ENCODE data around the gene SPATA45. TPM values are rescaled to one million over a fixed set of nuclear protein-coding genes. Genes with fewer than 3 reads are reported as not detected.

The SPATA45 gene
- polyA plus RNA-seq, 1 of the 3 experiments (the other 2 are of a cell fraction): not detected

- Histone ChIP-seq H3K4me3 (ENCODE audit: low read depth in 2 of 2, low read length in 1 of 2) (no peak overlapping the region), H4K20me1 (ENCODE audit: insufficient read depth) (no peaks in the 10 kb centered on the region), H3K4me1 (ENCODE audit: control insufficient read depth in 1 of 2, insufficient read depth in 2 of 2, low read depth in 1 of 2, low read length in 1 of 2) (no peaks in the 10 kb centered on the region), H3F3A (replicated peaks; ENCODE audit: insufficient read depth) (no peaks in the 10 kb centered on the region), H2AFZ (ENCODE audit: low read depth) (no peak overlapping the region), H3K9ac (no peak overlapping the region), H3K27ac (ENCODE audit: low read depth in 2 of 2, low read length in 1 of 2) (no peak overlapping the region), H3K9me3 (no peaks in the 10 kb centered on the region), H3K9me2 (no peaks in the 10 kb centered on the region), H3K4me2 (no peak overlapping the region), H3K27me3 (ENCODE audit: insufficient read depth) (no peaks in the 10 kb centered on the region), H3K79me2 (ENCODE audit: insufficient read depth) (no peaks in the 10 kb centered on the region), H3K36me3 (replicated peaks in 1 of 2; ENCODE audit: control insufficient read depth in 1 of 2, insufficient read depth in 2 of 2, low read length in 1 of 2) (no peaks in the 10 kb centered on the region)
- 84% methylated on average over 16 of the region's 16 CpGs for WGBS (ENCODE audit: low lambda C conversion rate)
- ChIA-PET CTCF (no interaction called here), POLR2A (no interaction called here)
- TF ChIP-seq, protein P1, sequence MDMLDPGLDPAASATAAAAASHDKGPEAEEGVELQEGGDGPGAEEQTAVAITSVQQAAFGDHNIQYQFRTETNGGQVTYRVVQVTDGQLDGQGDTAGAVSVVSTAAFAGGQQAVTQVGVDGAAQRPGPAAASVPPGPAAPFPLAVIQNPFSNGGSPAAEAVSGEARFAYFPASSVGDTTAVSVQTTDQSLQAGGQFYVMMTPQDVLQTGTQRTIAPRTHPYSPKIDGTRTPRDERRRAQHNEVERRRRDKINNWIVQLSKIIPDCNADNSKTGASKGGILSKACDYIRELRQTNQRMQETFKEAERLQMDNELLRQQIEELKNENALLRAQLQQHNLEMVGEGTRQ (IDR thresholded peaks at IDR 0.05; ENCODE audit: borderline replicate concordance, low read depth, low read length): no peak
- TF ChIP-seq TCF12 (IDR thresholded peaks at IDR 0.05): no peak
- no peak for TF ChIP-seq CHD2 (IDR thresholded peaks at IDR 0.05; ENCODE audit: low read length, partially characterized antibody)
- TF ChIP-seq, protein P2, sequence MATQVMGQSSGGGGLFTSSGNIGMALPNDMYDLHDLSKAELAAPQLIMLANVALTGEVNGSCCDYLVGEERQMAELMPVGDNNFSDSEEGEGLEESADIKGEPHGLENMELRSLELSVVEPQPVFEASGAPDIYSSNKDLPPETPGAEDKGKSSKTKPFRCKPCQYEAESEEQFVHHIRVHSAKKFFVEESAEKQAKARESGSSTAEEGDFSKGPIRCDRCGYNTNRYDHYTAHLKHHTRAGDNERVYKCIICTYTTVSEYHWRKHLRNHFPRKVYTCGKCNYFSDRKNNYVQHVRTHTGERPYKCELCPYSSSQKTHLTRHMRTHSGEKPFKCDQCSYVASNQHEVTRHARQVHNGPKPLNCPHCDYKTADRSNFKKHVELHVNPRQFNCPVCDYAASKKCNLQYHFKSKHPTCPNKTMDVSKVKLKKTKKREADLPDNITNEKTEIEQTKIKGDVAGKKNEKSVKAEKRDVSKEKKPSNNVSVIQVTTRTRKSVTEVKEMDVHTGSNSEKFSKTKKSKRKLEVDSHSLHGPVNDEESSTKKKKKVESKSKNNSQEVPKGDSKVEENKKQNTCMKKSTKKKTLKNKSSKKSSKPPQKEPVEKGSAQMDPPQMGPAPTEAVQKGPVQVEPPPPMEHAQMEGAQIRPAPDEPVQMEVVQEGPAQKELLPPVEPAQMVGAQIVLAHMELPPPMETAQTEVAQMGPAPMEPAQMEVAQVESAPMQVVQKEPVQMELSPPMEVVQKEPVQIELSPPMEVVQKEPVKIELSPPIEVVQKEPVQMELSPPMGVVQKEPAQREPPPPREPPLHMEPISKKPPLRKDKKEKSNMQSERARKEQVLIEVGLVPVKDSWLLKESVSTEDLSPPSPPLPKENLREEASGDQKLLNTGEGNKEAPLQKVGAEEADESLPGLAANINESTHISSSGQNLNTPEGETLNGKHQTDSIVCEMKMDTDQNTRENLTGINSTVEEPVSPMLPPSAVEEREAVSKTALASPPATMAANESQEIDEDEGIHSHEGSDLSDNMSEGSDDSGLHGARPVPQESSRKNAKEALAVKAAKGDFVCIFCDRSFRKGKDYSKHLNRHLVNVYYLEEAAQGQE (IDR thresholded peaks at IDR 0.05; ENCODE audit: low read depth, low read length): no peak
- no peak for TF ChIP-seq NFIC (IDR thresholded peaks at IDR 0.05; ENCODE audit: borderline replicate concordance)
- no peak for TF ChIP-seq MEF2A (IDR thresholded peaks at IDR 0.05; ENCODE audit: borderline replicate concordance, low read depth)
- TF ChIP-seq RCOR1 (IDR thresholded peaks at IDR 0.05; ENCODE audit: low read length): no peak
- no peak for TF ChIP-seq RFX5 (IDR thresholded peaks at IDR 0.05; ENCODE audit: low read length)
- no peak for TF ChIP-seq TEAD4 (IDR thresholded peaks at IDR 0.05; ENCODE audit: borderline replicate concordance, insufficient read depth)
- no peak for TF ChIP-seq JUND (IDR thresholded peaks at IDR 0.05)
- TF ChIP-seq RAD21 (IDR thresholded peaks at IDR 0.05; ENCODE audit: low read length): no peak
- no peak for TF ChIP-seq MAX (IDR thresholded peaks at IDR 0.05; ENCODE audit: low read depth)
- TF ChIP-seq EZH2phosphoT487 (IDR thresholded peaks at IDR 0.05; ENCODE audit: borderline replicate concordance, low read depth): no peak
- no peak for TF ChIP-seq ELF1 (IDR thresholded peaks at IDR 0.05)
- no peak for TF ChIP-seq GABPA (IDR thresholded peaks at IDR 0.05; ENCODE audit: low read depth)
- DNase-seq: no peak
Measured at GRCh38 chr1:212824201-212824600, 23.2 kb downstream of the SPATA45 start.

DNA sequence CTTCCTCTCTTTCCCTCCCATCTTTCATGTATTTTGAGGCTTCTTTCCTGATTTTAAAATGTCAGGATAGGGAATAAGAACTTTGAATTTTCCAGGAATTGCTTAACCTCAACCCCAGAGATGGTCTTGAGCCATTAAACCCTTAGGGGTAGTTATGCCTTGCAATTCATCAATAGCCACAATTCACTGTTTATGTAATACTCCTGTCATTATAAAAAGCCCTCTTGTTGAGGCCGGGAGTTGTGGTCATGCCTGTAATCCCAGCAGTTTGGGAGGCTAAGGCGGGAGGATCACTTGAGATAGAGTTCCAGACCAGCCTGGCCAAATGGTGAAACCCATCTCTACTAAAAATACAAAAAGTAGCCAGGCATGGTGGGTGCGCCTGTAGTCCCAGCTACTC, 24.5 kb downstream of the SPATA45 start:
- H3K9me3 ChIP-seq: no peaks in the 10 kb centered on the region
- no peak overlapping the region for H3K9ac ChIP-seq
- H2AFZ ChIP-seq (ENCODE audit: low read depth): no peak overlapping the region
- H3K79me2 ChIP-seq (ENCODE audit: insufficient read depth): no peaks in the 10 kb centered on the region
- H3K27ac ChIP-seq (ENCODE audit: low read depth in 2 of 2, low read length in 1 of 2): no peak overlapping the region
- no peaks in the 10 kb centered on the region for H3K27me3 ChIP-seq (ENCODE audit: insufficient read depth)
- no peaks in the 10 kb centered on the region for H3K36me3 ChIP-seq (replicated peaks in 1 of 2; ENCODE audit: control insufficient read depth in 1 of 2, insufficient read depth in 2 of 2, low read length in 1 of 2)
- DNase-seq: no peak
- H3K4me3 ChIP-seq (ENCODE audit: low read depth in 2 of 2, low read length in 1 of 2): no peak overlapping the region
- ChIA-PET POLR2A (no interaction called here), CTCF (interaction anchor here (1.2 kb wide), 1 partner anchor 8 kb away, joined by 3 read pairs; no protein-coding TSS in a partner anchor)
- H3K4me2 ChIP-seq: no peak overlapping the region
- H4K20me1 ChIP-seq (ENCODE audit: insufficient read depth): no peaks in the 10 kb centered on the region
- H3F3A ChIP-seq (replicated peaks; ENCODE audit: insufficient read depth): no peaks in the 10 kb centered on the region
- no peaks in the 10 kb centered on the region for H3K9me2 ChIP-seq
- no peaks in the 10 kb centered on the region for H3K4me1 ChIP-seq (ENCODE audit: control insufficient read depth in 1 of 2, insufficient read depth in 2 of 2, low read depth in 1 of 2, low read length in 1 of 2)
- WGBS (ENCODE audit: low lambda C conversion rate): 82% methylated on average over 3 of the region's 3 CpGs
- TF ChIP-seq POLR2AphosphoS5 (IDR thresholded peaks at IDR 0.05; ENCODE audit: low read depth, low read length) (no peak), MXI1 (IDR thresholded peaks at IDR 0.05; ENCODE audit: low read depth, low read length) (no peak), IRF3 (IDR thresholded peaks at IDR 0.05; ENCODE audit: low read depth, low read length) (no peak), FOSL2 (IDR thresholded peaks at IDR 0.05; ENCODE audit: borderline replicate concordance, low read depth) (no peak), FOXM1 (IDR thresholded peaks at IDR 0.05; ENCODE audit: low read depth) (no peak), FOXJ3 (CRISPR knock-in tag; IDR thresholded peaks at IDR 0.05) (no peak)
- TF ChIP-seq, protein P2 (IDR thresholded peaks at IDR 0.05; ENCODE audit: low read depth, low read length): no peak
